ENCODE results near the gene DOC2B. TPM values are rescaled to one million over a fixed set of nuclear protein-coding genes. Genes with fewer than 3 reads are reported as not detected.
"Not testable (repeated sequence)": the region's sequence is repeated elsewhere in the genome, so short reads cannot be mapped to it uniquely, and the experiment has no call there.

Gene DOC2B
- total RNA-seq, 1 donor from 2014 or later = 29.7 TPM

DNA sequence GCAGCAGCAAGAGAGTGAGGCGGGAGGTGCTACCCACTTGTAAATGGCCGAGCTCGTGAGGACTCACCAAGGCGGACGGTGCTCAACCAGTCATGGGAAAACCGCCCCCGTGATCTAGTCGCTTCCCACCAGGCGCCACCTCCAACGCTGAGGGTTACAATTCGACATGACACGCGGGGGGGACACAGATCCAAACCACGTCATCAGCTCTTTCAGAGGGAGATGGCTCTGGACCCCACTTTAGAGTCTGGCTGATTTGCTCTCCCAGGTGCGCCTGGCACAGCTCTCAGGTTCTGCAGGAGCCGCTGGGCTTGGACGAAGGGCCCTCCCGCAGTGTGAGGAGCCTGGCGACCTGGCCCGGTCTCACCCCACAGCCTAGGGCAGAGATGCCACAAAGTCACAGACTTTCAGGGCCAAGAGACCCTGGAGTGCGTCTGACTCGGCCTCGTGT, 21.1 kb upstream of the DOC2B start:
- no peak for DNase-seq (ENCODE audit: low read depth)
- H3K4me3 ChIP-seq (ENCODE audit: low read depth, low read length) = no peak overlapping the region
- TF ChIP-seq, protein P1, sequence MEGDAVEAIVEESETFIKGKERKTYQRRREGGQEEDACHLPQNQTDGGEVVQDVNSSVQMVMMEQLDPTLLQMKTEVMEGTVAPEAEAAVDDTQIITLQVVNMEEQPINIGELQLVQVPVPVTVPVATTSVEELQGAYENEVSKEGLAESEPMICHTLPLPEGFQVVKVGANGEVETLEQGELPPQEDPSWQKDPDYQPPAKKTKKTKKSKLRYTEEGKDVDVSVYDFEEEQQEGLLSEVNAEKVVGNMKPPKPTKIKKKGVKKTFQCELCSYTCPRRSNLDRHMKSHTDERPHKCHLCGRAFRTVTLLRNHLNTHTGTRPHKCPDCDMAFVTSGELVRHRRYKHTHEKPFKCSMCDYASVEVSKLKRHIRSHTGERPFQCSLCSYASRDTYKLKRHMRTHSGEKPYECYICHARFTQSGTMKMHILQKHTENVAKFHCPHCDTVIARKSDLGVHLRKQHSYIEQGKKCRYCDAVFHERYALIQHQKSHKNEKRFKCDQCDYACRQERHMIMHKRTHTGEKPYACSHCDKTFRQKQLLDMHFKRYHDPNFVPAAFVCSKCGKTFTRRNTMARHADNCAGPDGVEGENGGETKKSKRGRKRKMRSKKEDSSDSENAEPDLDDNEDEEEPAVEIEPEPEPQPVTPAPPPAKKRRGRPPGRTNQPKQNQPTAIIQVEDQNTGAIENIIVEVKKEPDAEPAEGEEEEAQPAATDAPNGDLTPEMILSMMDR (conservative IDR thresholded peaks at IDR 0.05; ENCODE audit: low read depth, low read length) = no peak

DNA sequence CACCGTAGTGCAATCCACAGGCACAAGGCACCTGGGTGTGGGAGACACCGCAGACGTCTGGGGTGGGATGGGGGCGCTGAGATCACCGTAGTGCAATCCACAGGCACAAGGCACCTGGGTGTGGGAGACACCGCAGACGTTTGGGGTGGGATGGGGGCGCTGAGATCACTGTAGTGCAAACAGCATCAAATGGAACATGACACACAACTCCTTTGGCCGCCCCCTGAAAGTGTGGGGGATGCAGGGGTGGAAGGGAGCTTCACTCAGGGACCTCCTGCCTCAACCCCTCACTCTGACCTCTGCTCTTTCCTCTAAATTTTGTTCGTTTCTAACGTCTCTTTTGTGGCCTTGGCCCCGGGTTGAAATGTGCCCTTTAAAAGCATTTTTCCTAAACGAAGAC, 20.3 kb upstream of the DOC2B start:
- DNase-seq (ENCODE audit: low read depth); H3K4me3 ChIP-seq (ENCODE audit: low read depth, low read length): not testable (repeated sequence)

DNA sequence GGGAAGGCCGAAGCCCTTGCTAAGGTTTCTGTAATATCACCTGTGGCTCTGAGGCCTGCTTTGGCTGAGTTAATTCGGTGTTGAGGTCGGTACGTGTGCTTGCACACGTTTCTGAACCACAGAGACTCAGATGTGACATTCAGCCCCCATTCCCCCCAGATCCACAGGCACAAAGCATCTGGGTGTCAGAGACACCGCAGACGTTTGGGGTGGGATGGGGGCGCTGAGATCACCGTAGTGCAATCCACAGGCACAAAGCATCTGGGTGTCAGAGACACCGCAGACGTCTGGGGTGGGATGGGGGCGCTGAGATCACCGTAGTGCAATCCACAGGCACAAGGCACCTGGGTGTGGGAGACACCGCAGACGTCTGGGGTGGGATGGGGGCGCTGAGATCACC, 19.8 kb upstream of the DOC2B start:
- not testable (repeated sequence) for H3K4me3 ChIP-seq (ENCODE audit: low read depth, low read length); DNase-seq (ENCODE audit: low read depth)

DNA sequence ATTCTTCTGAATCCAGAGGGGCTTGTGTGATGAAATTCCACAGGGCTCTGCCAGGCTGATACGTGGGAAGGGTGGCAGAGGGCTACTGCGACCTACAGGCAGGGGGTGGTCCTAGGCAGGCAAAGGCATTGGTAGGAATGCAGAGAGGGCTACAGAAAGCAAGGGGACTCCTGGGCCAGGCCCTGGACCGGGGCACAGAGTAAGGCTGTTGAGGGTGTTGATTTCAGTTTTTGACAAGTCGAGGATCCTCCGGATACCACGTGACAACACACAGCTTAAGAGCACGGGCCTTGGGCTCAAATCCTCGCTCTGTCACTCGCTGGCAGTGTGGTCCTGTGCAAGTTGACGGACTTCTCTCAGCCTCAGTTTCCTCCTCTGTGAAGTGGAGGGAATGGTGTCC, 19.1 kb upstream of the DOC2B start:
- H3K4me3 ChIP-seq (ENCODE audit: low read depth, low read length) = no peak overlapping the region
- TF ChIP-seq, protein P1 (conservative IDR thresholded peaks at IDR 0.05; ENCODE audit: low read depth, low read length) = no peak

DNA sequence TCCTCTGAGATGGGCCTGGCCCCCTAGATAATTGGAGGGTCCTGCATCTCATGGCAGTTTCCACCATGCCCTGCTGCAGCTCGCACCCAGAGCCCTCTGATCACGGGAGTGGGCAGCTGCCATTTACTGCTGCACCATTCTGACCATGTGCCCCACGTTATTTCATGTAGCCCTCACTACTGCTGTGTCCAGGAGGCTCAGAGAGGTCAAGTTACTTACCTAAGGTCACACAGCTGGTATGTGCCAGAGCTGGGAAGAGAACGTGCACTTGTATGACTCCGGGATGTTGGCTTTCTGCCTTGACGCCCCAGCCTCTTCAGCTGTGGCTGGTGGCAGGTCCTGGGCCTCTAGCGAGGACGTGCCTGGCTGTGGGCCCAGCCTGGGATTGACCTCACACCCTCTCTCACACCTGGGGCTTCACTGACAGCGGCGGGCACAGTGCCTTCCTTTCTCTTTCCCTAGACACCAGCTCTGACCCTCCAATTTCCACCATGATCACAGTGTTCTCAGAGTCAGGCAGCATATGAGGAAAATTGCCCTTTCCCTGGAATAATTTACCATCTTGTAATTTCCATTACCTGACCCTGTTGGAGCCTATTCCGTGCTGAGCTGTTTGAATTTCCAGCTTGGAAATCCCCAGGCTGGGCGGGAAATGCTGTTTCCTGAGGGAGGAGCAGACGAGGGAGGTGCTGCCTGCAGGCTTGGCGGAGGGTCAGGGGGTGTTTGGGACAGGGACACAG, 18.5 kb upstream of the DOC2B start:
- no peak for DNase-seq (ENCODE audit: low read depth)
- no peak overlapping the region for H3K4me3 ChIP-seq (ENCODE audit: low read depth, low read length)
- TF ChIP-seq, protein P1 (conservative IDR thresholded peaks at IDR 0.05; ENCODE audit: low read depth, low read length) = no peak

More for the DNA sequence above, 19.1 kb upstream of the DOC2B start:
- DNase-seq (ENCODE audit: low read depth) = no peak

DNA sequence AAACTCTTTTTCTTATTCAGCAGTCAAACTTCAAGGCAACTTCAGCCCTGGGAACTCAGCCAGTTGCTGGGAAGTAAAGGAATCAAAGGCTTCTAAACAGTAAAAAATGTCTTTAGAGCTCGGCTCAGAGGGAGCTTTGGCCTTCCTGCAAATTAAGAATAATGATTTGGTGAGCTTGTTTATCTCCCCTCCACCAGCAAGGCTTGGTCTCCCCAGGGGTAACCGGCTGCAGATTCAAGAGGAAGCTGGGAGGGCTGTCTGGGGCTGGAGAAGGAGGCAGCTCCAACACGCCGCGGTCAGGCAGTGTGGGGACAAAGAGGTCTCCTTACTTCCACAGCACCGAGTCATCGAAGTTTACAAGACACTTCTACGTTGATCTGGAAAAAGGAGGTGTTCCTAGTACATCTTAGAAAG, 17.7 kb upstream of the DOC2B start:
- no peak for DNase-seq (ENCODE audit: low read depth)
- TF ChIP-seq, protein P1 (conservative IDR thresholded peaks at IDR 0.05; ENCODE audit: low read depth, low read length) = no peak
- H3K4me3 ChIP-seq (ENCODE audit: low read depth, low read length) = no peak overlapping the region

DNA sequence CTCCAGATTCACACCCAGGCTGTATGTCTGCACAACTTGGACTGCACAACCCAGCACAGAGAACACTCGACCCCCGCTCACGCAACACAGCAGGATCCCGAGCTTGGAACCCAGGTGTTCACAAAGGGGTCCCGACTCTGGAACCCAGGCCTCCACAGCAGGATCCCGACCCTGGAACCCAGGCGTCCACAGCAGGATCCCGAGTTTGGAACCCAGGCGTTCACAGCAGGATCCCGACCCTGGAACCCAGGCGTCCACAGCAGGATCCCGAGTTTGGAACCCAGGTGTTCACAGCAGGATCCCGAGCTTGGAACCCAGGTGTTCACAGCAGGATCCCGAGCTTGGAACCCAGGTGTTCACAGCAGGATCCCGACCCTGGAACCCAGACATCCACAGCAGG, 16.8 kb upstream of the DOC2B start:
- DNase-seq (ENCODE audit: low read depth); H3K4me3 ChIP-seq (ENCODE audit: low read depth, low read length): not testable (repeated sequence)

- TF ChIP-seq, protein P1 (conservative IDR thresholded peaks at IDR 0.05; ENCODE audit: low read depth, low read length) = no peak
- DNase-seq (ENCODE audit: low read depth) = no peak
- no peak overlapping the region for H3K4me3 ChIP-seq (ENCODE audit: low read depth, low read length)
These were observed 15.9 kb upstream of the DOC2B start for GRCh38 chr17:197352-197751.
